A673 (cell line): ENCODE data around the gene TLE4. TPM values are rescaled to one million over a fixed set of nuclear protein-coding genes. Genes with fewer than 3 reads are reported as not detected.

Experiments used
- BruUV-seq: library from RNA; stranded (reverse); fragments of 400-500 nt; replicated peaks from 2 replicates; lab custom pipeline; 2021; lab: Mats Ljungman, UMichigan
- CTCF ChIA-PET: fragments of 300-600 bp; sonication (Branson Sonifier 250); formaldehyde crosslinking; loops from one replicate; lab custom pipeline; 2022; ENCODE audit warnings: antibody characterized with exemption; lab: Charles Lee
- POLR2A ChIA-PET: fragments of 300-600 bp; sonication (Branson Sonifier 250); formaldehyde crosslinking; loops from one replicate; lab custom pipeline; 2022; ENCODE audit warnings: antibody characterized with exemption; ENCODE audit not compliant: low non-redundant PET; lab: Charles Lee
- DNase-seq: peaks from one replicate; pipeline ENCODE4 v3.0.0-alpha.2; 2015; ENCODE audit warnings: low spot score
- H3K27ac ChIP-seq: fragments of 200-600 bp; sonication (generic); 2 replicates; pipeline ENCODE4 v1.5.1; 2016; ENCODE audit warnings: mixed run types, low read depth, mild to moderate bottlenecking, mixed read lengths, antibody characterized with exemption, low read length; ENCODE audit not compliant: poor library complexity, severe bottlenecking
- H3K27me3 ChIP-seq: fragments of 200-600 bp; sonication (generic); replicated peaks from 2 replicates; pipeline ENCODE4 v1.6.1; 2017; ENCODE audit warnings: mixed run types, low read depth, mild to moderate bottlenecking, mixed read lengths, antibody characterized with exemption, low read length; ENCODE audit not compliant: insufficient read depth, poor library complexity
- H3K36me3 ChIP-seq: fragments of 200-600 bp; sonication (generic); 2 replicates; pipeline ENCODE4 v1.6.1; 2016; ENCODE audit warnings: mixed run types, mild to moderate bottlenecking, mixed read lengths, antibody characterized with exemption, low read length; ENCODE audit not compliant: insufficient read depth, poor library complexity, severe bottlenecking
- H3K4me1 ChIP-seq: fragments of 200-600 bp; sonication (generic); 2 replicates; pipeline ENCODE4 v1.6.1; 2017; ENCODE audit warnings: mixed run types, mild to moderate bottlenecking, mixed read lengths, antibody characterized with exemption, low read length; ENCODE audit not compliant: insufficient read depth, poor library complexity, severe bottlenecking
- H3K4me3 ChIP-seq: fragments of 200-600 bp; sonication (generic); 2 replicates; pipeline ENCODE4 v1.5.1; 2016; ENCODE audit warnings: low read depth, mixed run types, mild to moderate bottlenecking, mixed read lengths, low read length; ENCODE audit not compliant: poor library complexity, severe bottlenecking
- H3K9me3 ChIP-seq: fragments of 200-600 bp; sonication (generic); 2 replicates; pipeline ENCODE4 v1.6.1; 2016; ENCODE audit warnings: mixed run types, low read depth, mild to moderate bottlenecking, mixed read lengths, antibody characterized with exemption, low read length; ENCODE audit not compliant: poor library complexity, severe bottlenecking
- CTCF ChIP-seq: fragments of 300-800, 200-600 bp; sonication (generic); conservative IDR thresholded peaks from 2 replicates; pipeline ENCODE4 v1.5.1; 2017; ENCODE audit warnings: low read depth, mild to moderate bottlenecking, antibody characterized with exemption, low read length, moderate library complexity, mixed read lengths
- EZH2 ChIP-seq: fragments of 200-600 bp; sonication (generic); IDR thresholded peaks from 2 replicates; pipeline ENCODE4 v1.6.1; 2017; ENCODE audit warnings: borderline replicate concordance, low read depth, mild to moderate bottlenecking, mixed read lengths, antibody characterized with exemption, low read length; ENCODE audit not compliant: poor library complexity, severe bottlenecking
- intact Hi-C: fragments of 100-400 bp; cut with micrococcal nuclease; formaldehyde crosslinking; loops from one replicate; pipeline ENCODE4 v1.10.0; 2022; ENCODE audit not compliant: unreplicated experiment
- total RNA-seq: library from RNA; stranded (reverse); gene quantifications from 2 replicates; pipeline ENCODE4 v1.2.3, GENCODE V29; 2021

Gene TLE4
- total RNA-seq, 1 experiment from 2014 or later, result 21.3 TPM

- Histone ChIP-seq H3K36me3 (no peaks in the 10 kb centered on the region), H3K27ac (no peak overlapping the region), H3K4me3 (no peak overlapping the region), H3K9me3 (no peaks in the 10 kb centered on the region), H3K27me3 (no peaks in the 10 kb centered on the region), H3K4me1 (no peaks in the 10 kb centered on the region)
- intact Hi-C loops, result no loop called here
- POLR2A ChIA-PET, result no interaction called here
- DNase-seq, result no peak
- CTCF ChIA-PET, result no interaction called here
- TF ChIP-seq EZH2 (no peak), CTCF (no peak)
- no TSS peak for BruUV-seq
These were observed 184.6 kb downstream of the TLE4 start for GRCh38 chr9:79756414-79756813.

- H3K4me3 ChIP-seq, result no peak overlapping the region
- intact Hi-C loops, result no loop called here
- no peaks in the 10 kb centered on the region for H3K36me3 ChIP-seq
- no peak overlapping the region for H3K27ac ChIP-seq
- no TSS peak for BruUV-seq
- DNase-seq, result no peak
- ChIA-PET CTCF (no interaction called here), POLR2A (no interaction called here)
- H3K27me3 ChIP-seq, result no peaks in the 10 kb centered on the region
- no peaks in the 10 kb centered on the region for H3K9me3 ChIP-seq
- H3K4me1 ChIP-seq, result no peaks in the 10 kb centered on the region
- TF ChIP-seq EZH2 (no peak), CTCF (no peak)
These were observed 185.3 kb downstream of the TLE4 start for GRCh38 chr9:79757074-79757473.

GRCh38 chr9:79757881-79758669 lies 186.3 kb downstream of the TLE4 start:
- H3K4me1 ChIP-seq, result no peaks in the 10 kb centered on the region
- peak; percentile 28 for DNase-seq
- no peak overlapping the region for H3K27ac ChIP-seq
- peak; percentile 63; the same call in 1 of the 2 replicates for TF ChIP-seq CTCF
- no peak for TF ChIP-seq EZH2
- H3K9me3 ChIP-seq, result no peaks in the 10 kb centered on the region
- CTCF ChIA-PET, result no interaction called here
- intact Hi-C loops, result no loop called here
- BruUV-seq, result no TSS peak
- no peak overlapping the region for H3K4me3 ChIP-seq
- H3K36me3 ChIP-seq, result no peaks in the 10 kb centered on the region
- H3K27me3 ChIP-seq, result no peaks in the 10 kb centered on the region
- POLR2A ChIA-PET, result no interaction called here
